Activated CD4-positive, alpha-beta T cell treated with anti-CD3 and anti-CD28 coated beads, Interleukin-2, amount 50 U/mL, for 4 hours (primary cell): Measurements from ENCODE around the gene RIOX2.

ENCODE experiments used
- DNase-seq, 2 experiments: peaks; one replicate each; pipeline ENCODE4 v3.0.0-alpha.2; 2020

RIOX2 gene

DNA sequence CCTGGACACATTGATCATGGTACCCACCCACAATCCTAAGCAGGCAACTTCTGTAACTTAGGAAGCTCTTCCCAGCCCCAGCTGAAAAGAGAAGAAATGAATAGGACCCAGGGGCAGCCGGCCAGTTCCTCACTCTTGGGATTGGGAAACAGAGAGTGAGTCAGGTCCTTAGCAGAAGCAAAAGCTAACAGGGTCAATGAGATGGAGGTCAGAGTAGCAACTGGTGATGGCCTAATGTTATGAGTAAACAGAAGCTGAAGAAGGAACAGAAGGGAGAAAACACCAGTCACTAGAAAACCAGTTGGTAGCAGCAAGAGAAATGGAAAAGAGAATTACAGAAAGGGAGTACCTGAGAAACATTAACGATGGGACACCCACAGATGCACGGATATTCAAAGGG is 20.0 kb downstream of the RIOX2 start:
- DNase-seq = no peak

DNA sequence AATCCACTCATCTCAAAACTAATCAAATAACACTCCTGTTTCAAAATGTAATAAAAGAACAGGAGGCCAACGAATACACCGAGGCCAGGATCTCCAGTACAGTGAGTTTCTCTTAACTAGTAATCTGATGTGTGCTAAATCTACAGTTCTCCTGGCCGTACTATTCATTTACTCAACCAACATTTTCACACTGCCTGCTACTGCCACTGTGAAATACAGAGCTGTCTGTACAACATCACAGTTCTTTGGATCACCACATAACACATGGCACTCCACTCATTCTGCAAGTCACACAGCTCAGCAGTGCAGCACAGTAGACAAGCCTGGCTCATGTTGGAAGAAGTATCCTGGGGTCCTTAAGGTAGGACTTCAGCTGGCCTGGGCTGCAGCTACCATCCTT is 21.9 kb downstream of the RIOX2 start:
- no peak for DNase-seq

- no peak for DNase-seq
These were observed 22.5 kb downstream of the RIOX2 start for GRCh38 chr3:97949743-97950142.

GRCh38 chr3:97949110-97949485 is 23.1 kb downstream of the RIOX2 start:
- DNase-seq = no peak

GRCh38 chr3:97948351-97949109 is 23.7 kb downstream of the RIOX2 start:
- DNase-seq = no peak

DNA sequence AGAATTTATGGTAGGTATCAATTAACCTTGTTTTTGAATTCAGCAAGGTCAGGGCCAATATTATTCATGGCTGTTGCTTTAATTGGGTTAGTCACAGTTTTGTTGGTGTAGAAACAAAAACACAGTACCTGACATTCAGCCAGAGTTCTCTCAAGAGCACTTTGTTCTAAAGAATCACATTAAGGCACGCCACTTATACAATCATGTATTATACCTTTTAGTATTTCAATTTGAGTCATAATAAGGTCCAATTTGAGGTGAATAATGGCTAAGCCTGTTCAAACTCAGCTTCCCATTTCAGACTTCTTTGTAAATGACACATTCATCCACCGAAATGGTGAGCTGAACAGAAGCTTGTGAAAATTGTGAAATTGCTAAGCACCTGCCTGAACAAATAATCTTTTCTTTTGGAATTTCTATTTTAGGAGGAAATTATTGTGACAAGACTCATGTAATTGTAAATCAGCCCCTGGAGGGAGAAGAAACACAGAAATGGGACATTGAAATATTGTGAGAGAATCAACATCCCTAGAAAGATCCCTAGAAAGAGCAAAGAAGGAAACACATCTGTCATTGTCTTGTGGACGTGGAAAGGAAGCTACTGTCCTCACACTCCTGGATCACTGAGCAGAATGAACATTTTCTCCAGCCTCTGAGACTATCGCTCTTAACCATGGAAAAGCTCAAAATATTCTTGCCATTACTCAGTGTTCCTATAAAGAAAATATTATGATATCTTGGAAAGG is 29.3 kb downstream of the RIOX2 start:
- no peak for DNase-seq

GRCh38 chr3:97940034-97940433 is 32.2 kb downstream of the RIOX2 start:
- no peak for DNase-seq

- no peak for DNase-seq
These were observed 32.8 kb downstream of the RIOX2 start for GRCh38 chr3:97939401-97939800.

DNA sequence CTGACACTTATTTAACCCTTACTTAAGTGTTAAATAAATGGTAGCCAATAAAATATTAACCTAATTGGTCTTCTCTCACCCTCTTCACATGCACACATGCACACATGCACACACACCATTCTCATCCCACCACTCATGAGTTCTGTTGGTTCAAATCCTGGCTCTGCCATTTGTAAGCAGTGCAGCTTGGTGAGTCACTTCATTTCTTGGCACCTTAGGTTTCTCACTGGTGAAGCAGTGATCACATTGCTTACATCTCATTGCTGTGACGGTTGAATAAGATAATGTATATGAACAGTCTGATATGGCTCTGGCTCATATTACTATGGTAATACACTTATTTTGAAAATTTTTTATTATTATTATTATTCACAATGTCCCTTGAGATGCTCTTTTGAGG is 33.8 kb downstream of the RIOX2 start:
- DNase-seq = no peak

GRCh38 chr3:97937205-97937604 is 35.0 kb downstream of the RIOX2 start:
- no peak for DNase-seq

GRCh38 chr3:97935842-97936241 is 36.4 kb downstream of the RIOX2 start:
- DNase-seq = no peak

DNA sequence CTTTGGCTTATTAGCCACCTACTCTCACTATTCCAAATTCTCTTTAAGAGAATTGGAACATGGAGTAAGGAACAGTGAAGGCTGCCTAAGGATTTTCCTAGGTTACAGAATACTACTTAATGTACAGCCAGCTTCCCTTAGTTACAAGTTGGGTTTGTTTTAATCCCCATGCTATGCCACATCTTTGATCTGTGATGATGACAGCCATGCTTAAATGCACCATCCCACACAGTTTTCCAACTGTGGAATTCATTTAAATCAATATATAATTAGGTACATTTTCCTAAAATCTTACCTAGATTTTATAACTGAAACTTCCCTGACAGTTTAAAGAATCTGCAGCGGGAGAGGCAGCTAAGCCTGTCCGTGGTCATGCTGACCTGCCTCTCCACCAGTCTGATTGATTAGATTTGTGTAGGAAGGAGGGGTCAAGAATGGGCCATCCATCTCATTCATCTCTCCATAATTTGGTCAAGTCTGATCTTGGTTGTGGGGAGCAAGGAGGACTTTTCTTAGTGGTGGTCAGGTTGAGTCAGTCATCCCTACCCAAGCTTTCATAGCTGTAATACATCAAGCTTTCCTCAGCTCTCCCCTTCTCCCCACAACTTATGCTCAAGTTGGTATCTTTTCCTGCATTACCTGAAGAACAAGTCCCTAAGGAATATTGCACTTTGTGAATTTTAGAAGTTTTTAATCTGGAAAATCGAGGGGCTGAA is 37.1 kb downstream of the RIOX2 start:
- no peak for DNase-seq

DNA sequence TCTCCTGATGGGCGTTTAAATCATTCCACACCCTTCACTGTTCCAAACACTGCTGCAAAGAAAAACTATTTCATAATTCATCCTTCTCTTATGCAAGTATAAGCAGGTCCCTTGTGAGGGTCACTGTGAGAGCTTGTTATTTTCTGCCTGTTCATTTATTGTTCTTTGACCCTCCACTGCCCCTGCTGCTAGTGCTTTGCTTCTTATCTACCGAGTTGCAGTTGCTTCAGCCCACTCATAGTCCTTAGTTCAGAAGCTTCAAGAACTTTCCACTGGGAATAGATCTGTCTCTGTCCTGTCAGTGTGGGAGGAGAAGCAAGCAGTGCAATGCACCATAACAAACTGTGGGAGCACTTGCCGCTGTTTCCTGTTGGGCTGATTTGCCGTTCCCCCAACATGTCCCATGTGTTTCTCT is 39.8 kb downstream of the RIOX2 start:
- no peak for DNase-seq

GRCh38 chr3:97931218-97931617 is 41.0 kb downstream of the RIOX2 start:
- no peak for DNase-seq

- no peak for DNase-seq
These were observed 42.2 kb downstream of the RIOX2 start for GRCh38 chr3:97930018-97930417.

GRCh38 chr3:97928986-97929385 is 43.2 kb downstream of the RIOX2 start:
- DNase-seq = no peak

DNA sequence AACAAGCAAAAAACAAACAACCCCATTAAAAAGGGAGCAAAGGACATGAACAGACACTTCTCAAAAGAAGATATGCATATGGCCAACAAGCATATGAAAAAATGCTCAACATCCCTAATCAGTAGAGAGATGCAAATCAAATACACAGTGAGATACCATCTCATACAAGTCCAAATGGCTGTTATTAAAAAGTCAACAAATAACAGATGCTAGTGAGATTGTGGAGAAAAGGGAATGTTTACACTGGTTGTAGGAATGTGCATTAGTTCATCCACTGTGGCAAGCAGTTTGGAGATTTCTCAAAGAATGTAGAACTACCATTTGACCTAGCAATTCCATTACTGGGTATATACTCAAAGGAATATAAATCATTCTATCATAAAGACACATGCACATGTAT is 44.5 kb downstream of the RIOX2 start:
- no peak for DNase-seq

DNA sequence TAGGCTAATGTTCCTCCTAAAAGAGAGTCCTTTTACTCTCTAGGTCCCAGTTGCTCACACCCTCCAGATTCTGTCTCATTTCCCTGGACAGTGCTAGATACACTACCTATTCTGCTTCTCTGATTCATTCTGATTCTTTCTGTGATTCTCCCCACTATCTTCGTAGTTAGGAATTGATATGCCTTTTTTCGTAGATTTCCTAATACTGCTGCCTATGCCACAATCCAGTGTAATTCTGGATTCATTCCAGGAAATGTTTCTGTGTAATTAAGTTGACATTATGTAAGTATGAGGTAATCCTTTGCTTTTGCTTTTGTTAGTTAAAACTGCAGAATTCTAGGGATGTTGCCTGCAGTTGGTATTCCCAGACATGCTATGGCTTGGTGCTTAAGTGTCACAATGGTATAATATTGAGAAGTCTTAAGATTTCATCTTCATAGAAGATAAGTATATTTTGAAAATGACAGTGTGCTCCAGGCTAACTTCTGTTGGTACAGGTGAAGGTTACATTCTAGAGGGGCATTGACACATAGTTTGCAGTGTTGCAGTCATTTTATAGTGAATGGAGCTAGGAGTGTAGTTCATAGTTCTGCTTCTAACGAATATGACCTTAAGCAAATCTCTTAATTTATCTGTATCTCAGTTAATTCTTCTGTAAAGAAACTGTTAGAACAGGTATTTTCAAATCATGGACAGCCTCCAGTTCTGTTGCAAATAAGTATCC is 54.3 kb downstream of the RIOX2 start:
- DNase-seq = no peak

GRCh38 chr3:97916576-97916975 is 55.7 kb downstream of the RIOX2 start:
- no peak for DNase-seq

DNA sequence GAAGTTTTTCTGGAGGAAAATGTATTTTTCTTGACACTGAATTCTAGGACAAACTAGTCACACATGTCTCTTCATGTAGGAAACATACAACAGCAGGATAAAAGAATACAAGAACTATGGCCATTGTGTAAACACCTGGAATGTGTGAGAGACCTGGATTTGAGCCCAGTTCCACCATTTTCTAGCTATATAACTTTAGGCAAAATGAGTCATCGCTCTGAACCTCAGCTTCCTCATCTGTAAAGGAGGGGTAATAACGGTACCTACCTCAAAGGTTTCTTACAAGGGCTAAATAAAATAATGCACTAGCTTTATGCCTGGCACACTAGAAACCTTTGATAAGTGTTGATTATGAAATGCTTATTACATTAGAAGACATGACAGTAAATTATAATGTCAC is 57.8 kb downstream of the RIOX2 start:
- no peak for DNase-seq

DNA sequence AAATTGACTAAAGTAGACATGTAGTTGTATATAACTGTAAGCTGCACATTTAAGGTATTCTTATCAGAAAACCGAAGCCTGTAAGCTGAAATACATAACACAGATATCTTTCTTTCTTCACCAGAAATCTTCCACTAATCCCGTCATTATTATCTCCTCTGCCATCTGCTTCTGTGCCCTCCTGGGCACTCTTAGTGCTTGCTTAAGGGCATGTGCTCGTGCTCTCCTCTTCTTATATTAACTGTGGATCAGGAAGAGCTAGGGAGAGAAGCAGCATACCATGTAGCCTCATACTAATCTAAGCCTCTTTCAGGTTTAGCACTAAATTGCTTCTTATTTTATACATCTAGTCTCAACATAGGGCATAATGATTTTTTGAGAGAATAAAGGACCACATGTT is 60.8 kb downstream of the RIOX2 start:
- no peak for DNase-seq

DNA sequence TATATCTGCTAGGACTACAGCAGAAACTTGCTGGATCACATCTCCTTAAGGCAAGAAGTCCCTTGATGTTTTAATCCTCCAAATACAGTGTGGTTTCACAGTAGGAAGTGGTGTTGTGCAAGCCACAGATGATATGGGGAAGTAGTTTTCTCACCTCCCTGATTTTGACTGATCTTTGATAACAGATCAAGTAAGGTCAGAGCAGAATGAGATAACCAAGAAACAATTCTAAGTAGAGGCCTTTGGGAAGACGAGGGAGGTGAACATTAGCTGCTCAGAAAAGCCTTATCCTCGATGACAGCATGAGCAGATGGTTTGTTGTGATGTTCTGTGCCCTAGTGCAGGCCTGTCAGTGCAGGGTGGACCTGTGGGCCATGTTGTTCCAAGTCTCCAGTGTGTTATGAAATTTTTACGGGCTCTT is 61.3 kb downstream of the RIOX2 start:
- no peak for DNase-seq

- DNase-seq = peak in 1 of 2 experiments; percentile 0
These were observed 61.9 kb downstream of the RIOX2 start for GRCh38 chr3:97910236-97910831.
